ENCODE measurements around the gene MISP. TPM values are rescaled to one million over a fixed set of nuclear protein-coding genes. Genes with fewer than 3 reads are reported as not detected.

The MISP gene
- total and polyA plus RNA-seq, 2 of the 13 experiments (the other 11 are each of a cell fraction or from before 2014, with no cell fraction given): 0.67 to 1.3 TPM

GRCh38 chr19:726993-727956 lies 23.6 kb upstream of the MISP start (continued):
- TF ChIP-seq BCLAF1 (IDR thresholded peaks at IDR 0.05) (no peak), SP2 (CRISPR knock-in tag; IDR thresholded peaks at IDR 0.05) (no peak), NR2F6 (IDR thresholded peaks at IDR 0.05) (peak; percentile 91), NR2F6 (CRISPR knock-in tag; IDR thresholded peaks at IDR 0.05) (peak; percentile 60), NBN (conservative IDR thresholded peaks at IDR 0.05) (no peak), BRCA1 (CRISPR knock-in tag; IDR thresholded peaks at IDR 0.05) (no peak), ZNF407 (CRISPR knock-in tag; IDR thresholded peaks at IDR 0.05; ENCODE audit: not compliant biosample characterization) (no peak), ZNF672 (CRISPR knock-in tag; IDR thresholded peaks at IDR 0.05) (no peak)

Data from HepG2 (cell line).